RWPE2 (cell line): ENCODE results near the gene FHOD3.

ENCODE experiments used
- ATAC-seq: fragments of 200-7000 bp; cut with Tn5 transposase; 3 replicates; pipeline ENCODE4 v1.9.1; 2021; ENCODE audit warnings: low read depth
- DNase-seq: peaks from one replicate; pipeline ENCODE4 v3.0.0-alpha.2; 2020; ENCODE audit warnings: low spot score
- H3K27ac ChIP-seq: fragments of 450-650 bp; 2 replicates; pipeline ENCODE4 v1.5.1; 2017; ENCODE audit warnings: mild to moderate bottlenecking; ENCODE audit not compliant: poor library complexity, severe bottlenecking
- H3K27me3 ChIP-seq: fragments of 250-450 bp; sonication (Bioruptor Pico); 2 replicates; pipeline ENCODE4 v1.5.1; 2021; ENCODE audit warnings: mild to moderate bottlenecking, moderate library complexity; ENCODE audit not compliant: insufficient read depth, poor library complexity, severe bottlenecking
- H3K36me3 ChIP-seq: fragments of 250-450 bp; sonication (Bioruptor Pico); 2 replicates; pipeline ENCODE4 v1.5.1; 2020; ENCODE audit warnings: low read depth, mild to moderate bottlenecking, moderate library complexity
- H3K4me1 ChIP-seq: fragments of 250-450 bp; sonication (Bioruptor Pico); 2 replicates; pipeline ENCODE4 v1.5.1; 2021; ENCODE audit warnings: mild to moderate bottlenecking, moderate library complexity; ENCODE audit not compliant: insufficient read depth, poor library complexity, severe bottlenecking
- H3K4me3 ChIP-seq: fragments of 250-450 bp; sonication (Bioruptor Pico); 2 replicates; pipeline ENCODE4 v1.5.1; 2021; ENCODE audit warnings: mild to moderate bottlenecking, moderate library complexity; ENCODE audit not compliant: severe bottlenecking
- H3K9me3 ChIP-seq: fragments of 250-450 bp; sonication (Bioruptor Pico); 2 replicates; pipeline ENCODE4 v1.5.1; 2021; ENCODE audit warnings: mild to moderate bottlenecking, moderate library complexity; ENCODE audit not compliant: severe bottlenecking
- CTCF ChIP-seq: fragments of 450-650 bp; IDR thresholded peaks from one replicate; pipeline ENCODE4 v1.5.1; 2017; ENCODE audit warnings: mild to moderate bottlenecking, moderate library complexity; ENCODE audit not compliant: poor library complexity, severe bottlenecking

The FHOD3 gene

GRCh38 chr18:36348971-36349417 is 51.5 kb downstream of the FHOD3 start:
- no peaks in the 10 kb centered on the region for H3K36me3 ChIP-seq
- no peaks in the 10 kb centered on the region for H3K9me3 ChIP-seq
- H3K4me3 ChIP-seq: no peak overlapping the region
- DNase-seq (no peak), ATAC-seq (no peak)
- no peak overlapping the region for H3K27ac ChIP-seq
- TF ChIP-seq CTCF: no peak
- no peaks in the 10 kb centered on the region for H3K27me3 ChIP-seq
- peaks cover 23% of the 10 kb centered on the region for H3K4me1 ChIP-seq

GRCh38 chr18:36349552-36349951 is 52.0 kb downstream of the FHOD3 start:
- ATAC-seq: no peak; the same call in 2 of the 3 replicates
- no peak for DNase-seq
- Histone ChIP-seq H3K27me3 (no peaks in the 10 kb centered on the region), H3K36me3 (no peaks in the 10 kb centered on the region), H3K4me3 (no peak overlapping the region), H3K9me3 (no peaks in the 10 kb centered on the region), H3K4me1 (peaks cover 23% of the 10 kb centered on the region), H3K27ac (no peak overlapping the region)
- no peak for TF ChIP-seq CTCF

GRCh38 chr18:36350251-36350651 is 52.7 kb downstream of the FHOD3 start:
- H3K9me3 ChIP-seq: no peaks in the 10 kb centered on the region
- no peaks in the 10 kb centered on the region for H3K36me3 ChIP-seq
- H3K4me1 ChIP-seq: peaks cover 29% of the 10 kb centered on the region
- H3K27ac ChIP-seq: no peak overlapping the region
- no peak for DNase-seq
- no peak overlapping the region for H3K4me3 ChIP-seq
- H3K27me3 ChIP-seq: no peaks in the 10 kb centered on the region
- no peak for ATAC-seq
- TF ChIP-seq CTCF: no peak

- DNase-seq (no peak), ATAC-seq (no peak)
- TF ChIP-seq CTCF: no peak
- Histone ChIP-seq H3K27me3 (no peaks in the 10 kb centered on the region), H3K36me3 (peaks cover 5% of the 10 kb centered on the region; the same call in 1 of the 2 replicates), H3K9me3 (no peaks in the 10 kb centered on the region), H3K4me3 (no peak overlapping the region), H3K4me1 (peaks cover 34% of the 10 kb centered on the region), H3K27ac (no peak overlapping the region)
Measured at GRCh38 chr18:36350839-36351469, 53.4 kb downstream of the FHOD3 start.

- no peaks in the 10 kb centered on the region for H3K27me3 ChIP-seq
- H3K9me3 ChIP-seq: no peaks in the 10 kb centered on the region
- peaks cover 12% of the 10 kb centered on the region; the same call in 1 of the 2 replicates for H3K36me3 ChIP-seq
- H3K27ac ChIP-seq: no peak overlapping the region
- DNase-seq: no peak
- no peak for TF ChIP-seq CTCF
- no peak overlapping the region for H3K4me3 ChIP-seq
- ATAC-seq: peak; percentile 82
- peaks cover 34% of the 10 kb centered on the region for H3K4me1 ChIP-seq
Measured at GRCh38 chr18:36352384-36352783, 54.9 kb downstream of the FHOD3 start.
